HEK293T (cell line): ENCODE measurements around the gene ACBD4.

Source experiments
- ARNT ChIP-seq: fragments of 450-650 bp; IDR thresholded peaks from 2 replicates; pipeline ENCODE4 v1.6.1; 2017; ENCODE audit warnings: mild to moderate bottlenecking
- BHLHE40 ChIP-seq: fragments of 450-650 bp; IDR thresholded peaks from 2 replicates; pipeline ENCODE4 v1.6.1; 2016; ENCODE audit warnings: mild to moderate bottlenecking, moderate library complexity, borderline replicate concordance
- CTBP1 ChIP-seq: fragments of 450-650 bp; IDR thresholded peaks from 2 replicates; pipeline ENCODE4 v1.6.1; 2016; ENCODE audit warnings: borderline replicate concordance
- ELF4 ChIP-seq: fragments of 450-650 bp; IDR thresholded peaks from 2 replicates; pipeline ENCODE4 v1.6.1; 2017; ENCODE audit warnings: antibody characterized with exemption
- FOXM1 ChIP-seq: fragments of 450-650 bp; IDR thresholded peaks from 2 replicates; pipeline ENCODE4 v1.6.1; 2017; ENCODE audit warnings: mild to moderate bottlenecking, borderline replicate concordance
- HDGF ChIP-seq: fragments of 450-650 bp; IDR thresholded peaks from 2 replicates; pipeline ENCODE4 v1.6.1; 2017; ENCODE audit warnings: antibody characterized with exemption, borderline replicate concordance
- LEF1 ChIP-seq: fragments of 450-650 bp; IDR thresholded peaks from 2 replicates; pipeline ENCODE4 v1.6.1; 2017; ENCODE audit warnings: mild to moderate bottlenecking, borderline replicate concordance
- NFRKB ChIP-seq: fragments of 450-650 bp; IDR thresholded peaks from 2 replicates; pipeline ENCODE4 v1.6.1; 2016; ENCODE audit warnings: mild to moderate bottlenecking, moderate library complexity
- SP1 ChIP-seq: fragments of 450-650 bp; IDR thresholded peaks from 2 replicates; pipeline ENCODE4 v1.6.1; 2017
- SUZ12 ChIP-seq: fragments of 450-650 bp; IDR thresholded peaks from 2 replicates; pipeline ENCODE4 v1.6.1; 2016; ENCODE audit warnings: mild to moderate bottlenecking
- TARDBP ChIP-seq: fragments of 450-650 bp; IDR thresholded peaks from 2 replicates; pipeline ENCODE4 v1.6.1; 2016
- ZNF384 ChIP-seq: fragments of 450-650 bp; IDR thresholded peaks from 2 replicates; pipeline ENCODE4 v1.6.1; 2016
- TF ChIP-seq, protein P1 (sequence below): fragments of 450-650 bp; IDR thresholded peaks from 2 replicates; pipeline ENCODE4 v1.6.1; 2016

DNA sequence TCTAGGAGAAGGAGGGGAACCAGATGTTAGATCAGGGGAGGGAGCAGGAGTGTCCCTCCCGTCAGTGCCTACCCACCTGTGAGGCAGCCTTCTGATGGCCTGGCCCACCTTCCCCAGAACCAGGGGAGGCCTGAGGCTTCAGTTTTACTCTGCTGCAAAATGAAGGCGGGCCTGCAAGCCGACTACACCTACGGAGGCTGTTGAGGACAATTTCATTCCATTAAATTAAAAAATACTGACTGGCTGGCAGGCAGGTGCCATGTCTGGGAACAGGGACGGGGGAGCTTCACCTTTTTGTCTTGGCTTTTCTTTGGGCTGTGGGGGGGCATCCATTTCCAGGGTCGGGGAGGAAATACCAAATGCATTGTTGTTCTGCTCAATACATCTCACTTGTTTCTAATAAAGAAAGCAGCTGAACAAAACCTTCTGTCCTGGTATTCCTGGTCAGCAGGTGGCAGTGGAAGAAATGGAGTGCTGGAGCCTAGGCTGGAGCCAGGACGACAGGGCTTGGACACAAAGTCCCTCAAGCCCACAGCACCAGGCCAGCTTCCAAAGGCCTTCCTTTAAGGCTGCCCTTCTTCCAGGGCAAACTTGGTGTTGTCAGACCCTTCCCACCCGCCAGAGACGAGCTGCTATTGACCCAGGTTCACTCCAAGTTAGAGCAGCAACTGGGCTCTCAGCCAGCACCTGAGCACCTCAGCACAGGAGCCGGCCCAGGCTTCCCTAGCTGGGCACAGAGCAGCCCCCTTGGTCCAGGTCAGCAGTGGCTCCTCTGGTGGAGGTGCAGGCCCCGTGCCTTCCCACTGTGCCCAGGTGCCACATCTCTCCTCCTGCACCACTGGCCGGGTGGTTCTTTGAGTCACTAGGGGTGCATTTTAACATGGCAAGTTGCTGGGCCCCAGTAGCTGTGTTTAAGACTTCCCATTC, 26.6 kb upstream of the ACBD4 start:
- TF ChIP-seq, protein P1, sequence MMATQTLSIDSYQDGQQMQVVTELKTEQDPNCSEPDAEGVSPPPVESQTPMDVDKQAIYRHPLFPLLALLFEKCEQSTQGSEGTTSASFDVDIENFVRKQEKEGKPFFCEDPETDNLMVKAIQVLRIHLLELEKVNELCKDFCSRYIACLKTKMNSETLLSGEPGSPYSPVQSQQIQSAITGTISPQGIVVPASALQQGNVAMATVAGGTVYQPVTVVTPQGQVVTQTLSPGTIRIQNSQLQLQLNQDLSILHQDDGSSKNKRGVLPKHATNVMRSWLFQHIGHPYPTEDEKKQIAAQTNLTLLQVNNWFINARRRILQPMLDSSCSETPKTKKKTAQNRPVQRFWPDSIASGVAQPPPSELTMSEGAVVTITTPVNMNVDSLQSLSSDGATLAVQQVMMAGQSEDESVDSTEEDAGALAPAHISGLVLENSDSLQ, result no peak
- no peak for TF ChIP-seq SP1
- TF ChIP-seq NFRKB, result no peak
- no peak for TF ChIP-seq CTBP1
- no peak for TF ChIP-seq SUZ12
- no peak for TF ChIP-seq BHLHE40
- no peak for TF ChIP-seq TARDBP
- no peak for TF ChIP-seq FOXM1
- no peak for TF ChIP-seq ZNF384
- TF ChIP-seq ARNT, result no peak
- no peak for TF ChIP-seq HDGF
- TF ChIP-seq ELF4, result no peak
- no peak for TF ChIP-seq LEF1
